AG10803 (cell line): Measurements from ENCODE around the gene PARD3.
A peak's percentile ranks its signal among the peaks of the same experiment; 100 is the strongest.

ENCODE experiments used
- DNase-seq: peaks from one replicate; pipeline ENCODE4 v3.0.0; 2010; ENCODE audit warnings: low read depth
- H3K4me3 ChIP-seq: 2 replicates; pipeline ENCODE4 v1.5.1; 2011; ENCODE audit warnings: mild to moderate bottlenecking, low read length, control low read depth
- TF ChIP-seq, protein P1 (sequence below): conservative IDR thresholded peaks from 2 replicates; pipeline ENCODE4 v1.5.1; 2011; ENCODE audit warnings: mild to moderate bottlenecking, low read length, control low read depth, inconsistent platforms

Gene PARD3

DNA sequence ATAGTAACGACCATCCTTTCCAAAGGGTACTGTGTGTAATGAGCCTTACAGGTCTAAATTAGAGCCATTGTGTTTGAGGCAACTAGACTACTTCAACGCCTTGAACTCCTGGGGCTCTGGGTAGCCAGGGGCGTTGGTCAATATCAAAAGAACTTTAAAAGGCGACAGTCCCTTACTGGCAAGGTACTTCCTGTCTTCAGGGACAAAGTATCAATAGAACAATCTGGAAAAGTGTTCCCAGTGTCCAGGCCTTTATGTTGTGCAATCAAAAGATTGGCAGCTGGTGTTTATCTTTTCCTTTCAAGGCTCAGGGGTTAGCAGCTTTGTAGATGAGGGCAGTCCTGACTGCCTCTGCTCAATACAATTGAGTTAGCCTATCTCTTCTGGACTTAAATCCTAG is 284.3 kb downstream of the PARD3 start:
- no peak for DNase-seq
- TF ChIP-seq, protein P1, sequence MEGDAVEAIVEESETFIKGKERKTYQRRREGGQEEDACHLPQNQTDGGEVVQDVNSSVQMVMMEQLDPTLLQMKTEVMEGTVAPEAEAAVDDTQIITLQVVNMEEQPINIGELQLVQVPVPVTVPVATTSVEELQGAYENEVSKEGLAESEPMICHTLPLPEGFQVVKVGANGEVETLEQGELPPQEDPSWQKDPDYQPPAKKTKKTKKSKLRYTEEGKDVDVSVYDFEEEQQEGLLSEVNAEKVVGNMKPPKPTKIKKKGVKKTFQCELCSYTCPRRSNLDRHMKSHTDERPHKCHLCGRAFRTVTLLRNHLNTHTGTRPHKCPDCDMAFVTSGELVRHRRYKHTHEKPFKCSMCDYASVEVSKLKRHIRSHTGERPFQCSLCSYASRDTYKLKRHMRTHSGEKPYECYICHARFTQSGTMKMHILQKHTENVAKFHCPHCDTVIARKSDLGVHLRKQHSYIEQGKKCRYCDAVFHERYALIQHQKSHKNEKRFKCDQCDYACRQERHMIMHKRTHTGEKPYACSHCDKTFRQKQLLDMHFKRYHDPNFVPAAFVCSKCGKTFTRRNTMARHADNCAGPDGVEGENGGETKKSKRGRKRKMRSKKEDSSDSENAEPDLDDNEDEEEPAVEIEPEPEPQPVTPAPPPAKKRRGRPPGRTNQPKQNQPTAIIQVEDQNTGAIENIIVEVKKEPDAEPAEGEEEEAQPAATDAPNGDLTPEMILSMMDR: no peak
- no peak overlapping the region for H3K4me3 ChIP-seq

DNA sequence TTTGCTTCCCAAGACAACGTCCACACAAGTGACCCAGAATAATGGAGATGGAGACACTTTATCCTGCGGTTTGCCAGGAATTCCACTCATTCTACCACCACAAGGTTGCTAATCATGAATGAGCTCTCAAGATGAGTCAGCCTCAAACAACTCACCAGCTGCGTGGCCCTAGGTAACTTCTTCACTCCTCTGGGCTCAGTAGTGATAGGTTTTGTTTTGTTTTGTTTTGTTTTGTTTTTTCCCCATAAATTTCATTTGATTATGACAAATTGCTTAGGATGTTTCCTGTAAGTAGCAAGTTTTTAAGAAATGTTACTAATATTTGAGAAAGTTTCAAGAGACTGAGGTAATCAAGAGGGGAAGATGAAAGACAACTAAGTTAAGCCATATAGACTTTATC is 286.8 kb downstream of the PARD3 start:
- peak; percentile 96 for DNase-seq
- TF ChIP-seq, protein P1: no peak
- no peak overlapping the region for H3K4me3 ChIP-seq

DNA sequence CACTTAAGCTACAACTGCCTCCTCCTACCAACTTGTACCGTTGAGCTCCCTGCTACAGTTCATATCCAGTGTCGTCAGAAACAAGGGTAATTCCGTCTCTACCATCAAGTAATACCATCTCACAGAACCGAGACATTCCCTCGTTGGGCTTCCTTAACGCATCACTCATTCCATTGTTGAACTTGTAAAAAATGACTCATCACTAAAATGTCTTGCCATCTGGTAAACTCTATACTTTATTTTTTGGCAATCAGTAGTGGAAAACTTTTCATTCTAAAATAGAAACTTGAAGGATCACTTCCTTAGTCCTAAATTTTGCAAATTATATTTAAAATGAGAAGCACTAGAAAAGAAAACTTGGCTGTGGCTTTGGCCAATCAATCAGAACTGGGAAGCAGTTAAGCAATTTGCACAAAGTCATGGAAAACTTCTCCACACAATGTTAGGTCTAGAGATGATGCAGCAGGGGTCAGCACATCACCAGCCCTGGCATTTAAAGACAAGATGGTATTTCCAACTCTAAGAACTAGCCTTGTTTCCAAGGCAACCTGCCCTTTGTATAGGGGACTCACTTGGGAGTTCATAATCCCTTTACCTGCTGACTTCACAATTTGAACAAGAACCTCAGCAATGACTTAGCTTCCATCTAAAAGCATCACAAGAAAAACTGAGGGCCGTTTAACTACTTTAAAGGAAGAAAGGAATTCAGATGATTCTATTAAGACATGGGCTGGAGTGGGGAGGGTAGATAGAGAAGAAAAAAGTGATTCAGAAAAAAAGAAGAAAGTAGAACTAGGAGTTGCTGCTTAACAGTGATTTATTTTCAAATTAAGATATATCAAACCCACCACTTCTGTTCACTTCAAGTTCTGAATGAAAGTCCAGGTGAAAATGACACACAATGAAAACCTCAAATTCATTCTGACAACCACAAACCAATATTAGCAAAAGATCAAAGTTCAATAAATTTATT is 288.1 kb downstream of the PARD3 start:
- DNase-seq: peak; percentile 97
- H3K4me3 ChIP-seq: peak overlapping the region; percentile 39

DNA sequence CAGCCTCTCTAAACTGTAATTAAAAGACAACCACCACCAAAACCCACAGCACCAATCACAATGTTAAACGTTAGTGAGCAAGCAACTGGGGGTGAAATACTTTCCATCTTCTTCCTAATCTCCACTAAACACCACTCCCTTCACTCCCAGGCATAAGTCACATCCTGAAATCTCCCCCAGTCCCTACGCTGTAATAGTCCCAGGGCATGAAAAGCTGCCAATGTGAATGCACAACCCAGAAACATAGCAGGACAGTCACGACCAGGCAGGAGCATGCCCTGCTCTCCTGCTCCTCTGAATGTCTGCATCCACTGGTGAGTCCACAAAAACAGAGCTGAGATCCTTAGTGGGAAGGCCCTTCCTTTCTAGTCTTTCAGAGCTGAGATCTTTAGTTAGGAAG is 288.9 kb downstream of the PARD3 start:
- DNase-seq: peak; percentile 73
- TF ChIP-seq, protein P1: no peak
- H3K4me3 ChIP-seq: peak overlapping the region; percentile 39

More for the DNA sequence above, 288.1 kb downstream of the PARD3 start:
- TF ChIP-seq, protein P1: peak; percentile 57

DNA sequence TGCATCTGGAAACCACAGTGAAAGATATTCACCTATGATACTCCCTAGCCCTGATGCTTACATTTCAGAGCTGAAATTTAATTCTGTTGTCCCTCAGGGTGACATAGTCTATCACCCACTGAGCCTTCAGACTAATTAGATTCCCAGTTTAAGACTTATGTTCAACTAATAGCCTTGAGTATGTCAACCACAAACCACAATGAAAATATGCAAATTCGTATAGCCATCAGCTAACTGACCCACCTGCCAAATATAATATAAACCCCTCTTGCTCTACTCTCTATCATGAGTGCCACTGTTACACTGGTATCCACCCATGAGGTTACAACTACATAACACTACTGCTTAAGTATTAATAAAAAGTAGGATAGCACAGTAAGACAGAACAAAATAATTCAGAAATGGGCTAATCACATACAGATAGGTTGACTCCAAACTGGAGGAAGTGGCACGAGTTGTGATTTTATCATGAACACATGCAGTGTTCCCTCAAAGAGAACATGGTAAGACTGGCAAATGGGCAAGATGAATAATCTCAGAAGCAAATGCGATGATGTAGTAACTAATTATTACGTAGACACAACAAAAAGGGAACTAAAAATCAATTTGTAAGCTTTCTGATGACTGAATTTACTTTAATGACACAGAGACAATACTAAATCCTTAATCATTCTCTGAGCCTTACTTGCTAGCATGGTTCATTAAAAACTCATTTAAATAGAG is 290.6 kb downstream of the PARD3 start:
- TF ChIP-seq, protein P1: no peak
- H3K4me3 ChIP-seq: no peak overlapping the region
- no peak for DNase-seq

DNA sequence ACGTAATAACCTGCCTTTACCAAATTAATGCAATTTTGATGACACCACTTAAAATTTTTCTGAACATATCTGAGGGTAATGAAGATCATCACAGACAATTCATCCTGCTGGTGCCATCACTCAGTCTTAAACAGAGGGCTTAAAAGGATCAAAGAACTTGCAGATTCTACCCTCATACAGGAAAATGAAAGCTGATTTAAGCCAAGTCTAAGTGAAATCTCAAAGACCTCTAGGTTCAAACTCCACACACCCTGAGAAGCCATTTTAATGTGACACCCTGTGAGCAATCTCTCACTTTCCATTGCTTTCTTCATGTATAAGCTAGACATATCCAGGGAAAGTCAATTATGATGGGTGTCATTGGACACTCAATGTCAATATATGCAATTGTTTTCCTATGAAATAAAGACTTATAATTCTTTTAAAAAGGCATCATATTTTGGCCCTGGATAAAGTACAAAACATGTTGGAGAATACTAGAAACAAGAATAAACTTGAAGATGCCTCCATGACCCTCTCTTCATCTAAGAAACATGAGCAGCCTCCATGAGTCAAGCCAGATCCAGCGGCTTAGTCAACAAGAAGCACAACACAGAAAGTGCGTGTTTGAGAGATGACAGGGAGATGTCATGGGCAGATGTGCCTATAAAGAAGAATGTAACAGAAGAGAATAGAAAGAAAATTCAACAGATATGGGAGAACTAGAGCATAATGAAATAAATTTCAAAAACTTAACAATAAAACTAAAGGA is 291.9 kb downstream of the PARD3 start:
- DNase-seq: peak; percentile 20
- TF ChIP-seq, protein P1: no peak
- no peak overlapping the region for H3K4me3 ChIP-seq
